ENCODE measurements around the gene CDC42EP1. TPM values are rescaled to one million over a fixed set of nuclear protein-coding genes. Genes with fewer than 3 reads are reported as not detected.
"Not testable (repeated sequence)": the region's sequence is repeated elsewhere in the genome, so short reads cannot be mapped to it uniquely, and the experiment has no call there.

Gene CDC42EP1
- polyA plus RNA-seq, 1 donor from 2014 or later, result 0.24 TPM

DNA sequence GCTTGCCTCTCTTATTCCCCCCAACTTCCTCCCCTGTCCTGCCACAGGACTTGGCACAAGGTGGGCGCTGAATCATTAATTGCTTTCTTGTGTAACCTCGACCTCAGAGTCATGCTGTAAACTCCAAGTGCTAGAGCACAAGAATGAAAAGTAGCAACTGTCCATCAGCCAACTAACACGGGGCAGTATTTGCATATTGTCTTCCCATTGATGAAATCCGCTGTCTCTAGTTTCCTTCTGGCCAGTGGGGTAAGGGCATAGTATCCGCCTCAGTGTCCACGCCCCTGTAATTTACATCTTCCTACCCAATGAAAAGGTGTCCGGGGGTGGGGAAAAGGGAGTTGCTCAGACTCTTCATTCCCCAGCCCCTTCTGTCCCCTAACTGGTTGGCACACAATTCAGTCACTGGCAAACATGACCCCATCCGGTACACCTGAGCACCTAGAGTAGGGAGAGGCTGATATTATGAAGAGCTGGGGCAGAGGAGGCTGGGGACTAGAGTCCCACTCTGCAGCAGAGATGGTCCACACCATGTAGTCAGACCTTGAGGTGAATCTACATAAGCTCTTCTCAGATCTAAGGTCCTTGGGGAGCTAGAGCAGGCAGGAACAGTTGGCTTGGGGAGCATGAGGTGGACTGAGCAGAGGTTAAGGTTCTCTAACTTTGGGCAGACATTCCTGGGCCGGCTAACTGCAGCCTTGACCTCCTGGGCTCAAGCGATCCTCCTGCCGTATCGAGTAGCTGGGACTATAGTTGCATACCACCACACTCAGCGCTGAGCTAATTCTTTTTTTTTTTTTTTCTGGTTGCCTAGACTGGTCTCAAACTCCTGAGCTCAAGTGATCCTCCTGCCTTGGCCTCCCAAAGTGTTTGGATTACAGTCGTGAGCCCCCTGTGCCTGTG, 41.5 kb downstream of the CDC42EP1 start:
- H3K4me3 ChIP-seq (ENCODE audit: low read length), result no peak overlapping the region
- no peaks in the 10 kb centered on the region for H3K9me3 ChIP-seq (ENCODE audit: low read length)
- no peak overlapping the region for H3K9ac ChIP-seq (ENCODE audit: low read length)
- H3K79me2 ChIP-seq (replicated peaks; ENCODE audit: insufficient read depth, low read length), result no peaks in the 10 kb centered on the region
- H3K36me3 ChIP-seq (ENCODE audit: insufficient read depth, low read length), result no peaks in the 10 kb centered on the region
- H3K9me2 ChIP-seq (ENCODE audit: insufficient read depth, low read length), result no peaks in the 10 kb centered on the region
- H4K20me1 ChIP-seq (ENCODE audit: insufficient read depth), result no peaks in the 10 kb centered on the region
- H3K4me2 ChIP-seq (ENCODE audit: low read length), result no peak overlapping the region
- no peak overlapping the region for H3K27ac ChIP-seq (ENCODE audit: low read length)
- no peaks in the 10 kb centered on the region for H3F3A ChIP-seq (ENCODE audit: insufficient read depth, low read length, poor library complexity, severe bottlenecking)
- no peak overlapping the region for H2AFZ ChIP-seq (ENCODE audit: low read depth, low read length)
- no peaks in the 10 kb centered on the region for H3K27me3 ChIP-seq (ENCODE audit: insufficient read depth, low read depth, low read length)
- TF ChIP-seq REST (IDR thresholded peaks at IDR 0.05; ENCODE audit: borderline replicate concordance), result no peak
- TF ChIP-seq EZH2 (IDR thresholded peaks at IDR 0.05; ENCODE audit: borderline replicate concordance, insufficient read depth, low read length, poor library complexity, severe bottlenecking), result no peak

- not testable (repeated sequence) for H3K79me2 ChIP-seq (replicated peaks; ENCODE audit: insufficient read depth, low read length); H3K27ac ChIP-seq (ENCODE audit: low read length); H3K9me3 ChIP-seq (ENCODE audit: low read length); H4K20me1 ChIP-seq (ENCODE audit: insufficient read depth); H3K4me3 ChIP-seq (ENCODE audit: low read length); H3K4me2 ChIP-seq (ENCODE audit: low read length); H3K9ac ChIP-seq (ENCODE audit: low read length); H3K9me2 ChIP-seq (ENCODE audit: insufficient read depth, low read length); H3F3A ChIP-seq (ENCODE audit: insufficient read depth, low read length, poor library complexity, severe bottlenecking); H3K27me3 ChIP-seq (ENCODE audit: insufficient read depth, low read depth, low read length); H3K36me3 ChIP-seq (ENCODE audit: insufficient read depth, low read length); H2AFZ ChIP-seq (ENCODE audit: low read depth, low read length)
These were observed 42.4 kb downstream of the CDC42EP1 start for GRCh38 chr22:37602546-37603277.

DNA sequence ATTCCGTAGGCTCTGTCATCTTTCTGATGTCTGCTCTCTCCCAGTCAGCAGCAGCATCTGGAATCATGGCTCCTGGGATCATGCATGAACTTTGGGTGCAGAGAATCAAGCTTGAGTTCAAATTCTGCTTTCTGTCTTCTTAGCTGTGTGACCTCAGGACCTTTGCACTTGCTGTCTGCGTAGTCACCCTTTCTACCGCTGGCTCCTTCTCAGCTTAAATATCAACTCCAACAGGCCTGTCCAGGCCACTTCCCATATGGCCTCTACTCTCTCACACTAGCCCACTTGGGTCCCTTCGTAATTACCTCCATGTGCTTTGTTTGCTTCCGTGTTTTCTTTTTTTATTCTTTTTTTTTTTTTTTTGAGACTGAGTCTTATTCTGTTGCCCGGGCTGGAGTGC, 43.8 kb downstream of the CDC42EP1 start:
- Histone ChIP-seq H3F3A (ENCODE audit: insufficient read depth, low read length, poor library complexity, severe bottlenecking) (no peaks in the 10 kb centered on the region), H4K20me1 (ENCODE audit: insufficient read depth) (no peaks in the 10 kb centered on the region), H3K9ac (ENCODE audit: low read length) (no peak overlapping the region), H3K9me3 (ENCODE audit: low read length) (no peaks in the 10 kb centered on the region), H3K27me3 (ENCODE audit: insufficient read depth, low read depth, low read length) (no peaks in the 10 kb centered on the region), H3K4me2 (ENCODE audit: low read length) (no peak overlapping the region), H3K36me3 (ENCODE audit: insufficient read depth, low read length) (no peaks in the 10 kb centered on the region), H2AFZ (ENCODE audit: low read depth, low read length) (no peak overlapping the region), H3K79me2 (replicated peaks; ENCODE audit: insufficient read depth, low read length) (no peaks in the 10 kb centered on the region), H3K27ac (ENCODE audit: low read length) (no peak overlapping the region), H3K4me3 (ENCODE audit: low read length) (no peak overlapping the region), H3K9me2 (ENCODE audit: insufficient read depth, low read length) (no peaks in the 10 kb centered on the region)
- no peak for TF ChIP-seq TAF1 (IDR thresholded peaks at IDR 0.05; ENCODE audit: low read depth)
- no peak for TF ChIP-seq POLR2AphosphoS5 (IDR thresholded peaks at IDR 0.05)
- no peak for TF ChIP-seq EZH2 (IDR thresholded peaks at IDR 0.05; ENCODE audit: borderline replicate concordance, insufficient read depth, low read length, poor library complexity, severe bottlenecking)
- TF ChIP-seq MXI1 (conservative IDR thresholded peaks at IDR 0.05; ENCODE audit: poor library complexity, severe bottlenecking), result no peak
- no peak for TF ChIP-seq CTCF (IDR thresholded peaks at IDR 0.05; ENCODE audit: poor library complexity, severe bottlenecking)
- TF ChIP-seq REST (IDR thresholded peaks at IDR 0.05; ENCODE audit: borderline replicate concordance), result no peak
- TF ChIP-seq SMC3 (conservative IDR thresholded peaks at IDR 0.05; ENCODE audit: poor library complexity), result no peak
- no peak for TF ChIP-seq EP300 (conservative IDR thresholded peaks at IDR 0.05; ENCODE audit: poor library complexity, severe bottlenecking)
- TF ChIP-seq RAD21 (conservative IDR thresholded peaks at IDR 0.05), result no peak
